HL-60 (cell line): ENCODE results near the gene RPRD1B.

Source experiments
- CTCF ChIP-seq: IDR thresholded peaks from one replicate; pipeline ENCODE4 v1.5.1; 2011; ENCODE audit warnings: low read length, control low read depth, inconsistent platforms; ENCODE audit not compliant: insufficient read depth
- POLR2AphosphoS5 ChIP-seq: IDR thresholded peaks from 2 replicates; pipeline ENCODE4 v1.6.1; 2012; ENCODE audit warnings: low read depth

- TF ChIP-seq CTCF = no peak
- no peak for TF ChIP-seq POLR2AphosphoS5
Measured at GRCh38 chr20:38024496-38024895, 9.1 kb upstream of the RPRD1B start.
